NCI-H128 (cell line): Measurements from ENCODE around the gene PRMT1.

Experiments
- DNase-seq: peaks from one replicate; lab custom pipeline; 2025; ENCODE audit not compliant: unreplicated experiment; lab: John Stamatoyannopoulos, UW

Gene PRMT1

GRCh38 chr19:49667473-49667872, 9.6 kb upstream of the PRMT1 start:
- DNase-seq: no peak

GRCh38 chr19:49669516-49669915, 7.6 kb upstream of the PRMT1 start:
- no peak for DNase-seq

GRCh38 chr19:49672131-49672919, 4.7 kb upstream of the PRMT1 start:
- DNase-seq: peak; percentile 78

GRCh38 chr19:49676136-49676783, 811 bp upstream of the PRMT1 start:
- peak; percentile 72 for DNase-seq

GRCh38 chr19:49676784-49677230, 264 bp upstream of the PRMT1 start:
- DNase-seq: peak; percentile 100

GRCh38 chr19:49677901-49678674, 1.0 kb downstream of the PRMT1 start:
- DNase-seq: peak; percentile 67

- DNase-seq: no peak
Observed at GRCh38 chr19:49678985-49679770, 2.1 kb downstream of the PRMT1 start.

- DNase-seq: no peak
Observed at GRCh38 chr19:49679771-49680413, 2.8 kb downstream of the PRMT1 start.

- DNase-seq: peak; percentile 75
Observed at GRCh38 chr19:49680421-49681351, 3.6 kb downstream of the PRMT1 start.

- no peak for DNase-seq
Observed at GRCh38 chr19:49681830-49682229, 4.8 kb downstream of the PRMT1 start.

GRCh38 chr19:49682274-49682673, 5.2 kb downstream of the PRMT1 start:
- no peak for DNase-seq

- DNase-seq: no peak
Observed at GRCh38 chr19:49683814-49684250, 6.8 kb downstream of the PRMT1 start.

GRCh38 chr19:49684251-49684982, 7.3 kb downstream of the PRMT1 start:
- no peak for DNase-seq

- DNase-seq: no peak
Observed at GRCh38 chr19:49684983-49685553, 8.0 kb downstream of the PRMT1 start.

- no peak for DNase-seq
Observed at GRCh38 chr19:49685845-49686332, 8.8 kb downstream of the PRMT1 start.

- DNase-seq: no peak
Observed at GRCh38 chr19:49686503-49687088, 9.5 kb downstream of the PRMT1 start.

- DNase-seq: no peak
Observed at GRCh38 chr19:49687150-49687549, 10.1 kb downstream of the PRMT1 start.
